ENCODE data around the gene BRDT. TPM values are rescaled to one million over a fixed set of nuclear protein-coding genes. Genes with fewer than 3 reads are reported as not detected.

BRDT gene
- total RNA-seq, 1 experiment from 2014 or later, result 0.13 TPM

GRCh38 chr1:91937613-91938012, 11.6 kb upstream of the BRDT start (continued):
- TF ChIP-seq USF1 (CRISPR knock-in tag; IDR thresholded peaks at IDR 0.05), result no peak

- Mint-ChIP-seq H3K4me1 (peaks cover 7% of the 10 kb centered on the region), H3K36me3 (no peaks in the 10 kb centered on the region), H3K27ac (no peak overlapping the region), H3K27me3 (ENCODE audit: low read depth) (no peaks in the 10 kb centered on the region), H3K4me3 (no peak overlapping the region), H3K9me3 (0 out of 2 replicates have a peak, but pooled peaks cover 4% of the 10 kb centered on the region)
- ChIA-PET CTCF (no interaction called here), POLR2A (no interaction called here)
- TF ChIP-seq FOXJ3 (CRISPR knock-in tag; IDR thresholded peaks at IDR 0.05; ENCODE audit: borderline replicate concordance) (no peak), ZMAT4 (CRISPR knock-in tag; IDR thresholded peaks at IDR 0.05) (no peak), ARID4B (CRISPR knock-in tag; IDR thresholded peaks at IDR 0.05; ENCODE audit: borderline replicate concordance) (no peak)
- DNase-seq (ENCODE audit: low spot score), result no peak
- ATAC-seq, result peak; percentile 67
These were observed 8.7 kb upstream of the BRDT start for GRCh38 chr1:91940496-91940895.

GRCh38 chr1:91944087-91944486, 5.1 kb upstream of the BRDT start:
- H3K4me3 Mint-ChIP-seq, result no peak overlapping the region
- peak; percentile 15 for DNase-seq (ENCODE audit: low spot score)
- ChIA-PET POLR2A (no interaction called here), CTCF (interaction anchor here (0.6 to 1.0 kb wide), 3 partner anchors 348 to 778 kb away, joined by 3 read pairs; partner anchors contain the start of gene HFM1)
- ATAC-seq, result peak; percentile 87
- TF ChIP-seq ZNF138 (CRISPR knock-in tag; conservative IDR thresholded peaks at IDR 0.05), result no peak
- no peaks in the 10 kb centered on the region for H3K27me3 Mint-ChIP-seq (ENCODE audit: low read depth)
- H3K9me3 Mint-ChIP-seq, result peaks cover 10% of the 10 kb centered on the region
- no peaks in the 10 kb centered on the region for H3K36me3 Mint-ChIP-seq
- H3K27ac Mint-ChIP-seq, result no peak overlapping the region
- peaks cover 11% of the 10 kb centered on the region for H3K4me1 Mint-ChIP-seq

- ATAC-seq (no peak), DNase-seq (ENCODE audit: low spot score) (no peak)
- Mint-ChIP-seq H3K9me3 (peaks cover 6% of the 10 kb centered on the region), H3K36me3 (no peaks in the 10 kb centered on the region), H3K27me3 (ENCODE audit: low read depth) (no peaks in the 10 kb centered on the region), H3K27ac (no peak overlapping the region), H3K4me3 (no peak overlapping the region), H3K4me1 (peaks cover 11% of the 10 kb centered on the region)
- CTCF ChIA-PET, result no interaction called here
- POLR2A ChIA-PET, result no interaction called here
- no peak for TF ChIP-seq NR3C1 (CRISPR knock-in tag; conservative IDR thresholded peaks at IDR 0.05; ENCODE audit: low read depth)
- TF ChIP-seq PREB (CRISPR knock-in tag; IDR thresholded peaks at IDR 0.05; ENCODE audit: borderline replicate concordance), result no peak
- TF ChIP-seq ZNF425 (CRISPR knock-in tag; conservative IDR thresholded peaks at IDR 0.05), result no peak
- no peak for TF ChIP-seq RORB (CRISPR knock-in tag; IDR thresholded peaks at IDR 0.05)
- no peak for TF ChIP-seq PRRX2 (CRISPR knock-in tag; IDR thresholded peaks at IDR 0.05)
- TF ChIP-seq AFF4 (CRISPR knock-in tag; IDR thresholded peaks at IDR 0.05; ENCODE audit: borderline replicate concordance), result no peak
- TF ChIP-seq GRHL2 (CRISPR knock-in tag; IDR thresholded peaks at IDR 0.05; ENCODE audit: insufficient replicate concordance, severe bottlenecking), result no peak
- no peak for TF ChIP-seq KAT7 (CRISPR knock-in tag; IDR thresholded peaks at IDR 0.05; ENCODE audit: borderline replicate concordance)
These were observed 1.1 kb upstream of the BRDT start for GRCh38 chr1:91948097-91948496.

Measured in WTC11 (cell line).